MM.1S (cell line): ENCODE measurements around the gene MED16.

ENCODE experiments used
- DNase-seq: peaks from one replicate; pipeline ENCODE4 v3.0.0-alpha.2; 2015
- H2AFZ ChIP-seq: fragments of 300-600 bp; sonication (generic); 2 replicates; pipeline ENCODE4 v1.6.0; 2016; ENCODE audit warnings: antibody characterized with exemption, low read length
- H3F3A ChIP-seq: fragments of 300-600 bp; sonication (generic); 2 replicates; pipeline ENCODE4 v1.6.1; 2016; ENCODE audit warnings: mild to moderate bottlenecking, antibody characterized with exemption, low read length, moderate library complexity, mixed read lengths; ENCODE audit not compliant: insufficient read depth
- H3K27ac ChIP-seq: fragments of 300-600 bp; sonication (generic); 2 replicates; pipeline ENCODE4 v1.5.1; 2016; ENCODE audit warnings: mild to moderate bottlenecking, low read length
- H3K27me3 ChIP-seq: fragments of 300-600 bp; sonication (generic); replicated peaks from 2 replicates; pipeline ENCODE4 v1.6.0; 2016; ENCODE audit warnings: low read length; ENCODE audit not compliant: insufficient read depth
- H3K36me3 ChIP-seq: fragments of 300-600 bp; sonication (generic); replicated peaks from 2 replicates; pipeline ENCODE4 v1.6.1; 2016; ENCODE audit warnings: mild to moderate bottlenecking, low read length, mixed read lengths; ENCODE audit not compliant: insufficient read depth
- H3K4me1 ChIP-seq: fragments of 300-600 bp; sonication (generic); 2 replicates; pipeline ENCODE4 v1.6.1; 2016; ENCODE audit warnings: low read length, mixed read lengths
- H3K4me2 ChIP-seq: fragments of 300-600 bp; sonication (generic); 2 replicates; pipeline ENCODE4 v1.6.0; 2016; ENCODE audit warnings: low read depth, low read length
- H3K4me3 ChIP-seq: fragments of 300-600 bp; sonication (generic); 2 replicates; pipeline ENCODE4 v1.5.1; 2016; ENCODE audit warnings: low read length, mixed read lengths
- H3K79me2 ChIP-seq: fragments of 300-600 bp; sonication (generic); 2 replicates; pipeline ENCODE4 v1.6.1; 2016; ENCODE audit warnings: mixed run types, low read length, mixed read lengths
- H3K9ac ChIP-seq: fragments of 300-600 bp; sonication (generic); 2 replicates; pipeline ENCODE4 v1.6.1; 2016; ENCODE audit warnings: low read length, mixed read lengths
- H3K9me2 ChIP-seq: fragments of 300-600 bp; sonication (generic); replicated peaks from 2 replicates; pipeline ENCODE4 v1.6.1; 2016; ENCODE audit warnings: mild to moderate bottlenecking, low read length, mixed read lengths; ENCODE audit not compliant: insufficient read depth
- H3K9me3 ChIP-seq: fragments of 300-600 bp; sonication (generic); replicated peaks from 2 replicates; pipeline ENCODE4 v1.6.1; 2016; ENCODE audit warnings: mild to moderate bottlenecking, low read length, mixed read lengths; ENCODE audit not compliant: insufficient read depth
- H4K20me1 ChIP-seq: fragments of 300-600 bp; sonication (generic); 2 replicates; pipeline ENCODE4 v1.6.1; 2016; ENCODE audit warnings: mild to moderate bottlenecking, low read length, moderate library complexity, mixed read lengths; ENCODE audit not compliant: insufficient read depth
- CTCF ChIP-seq: fragments of 300-600 bp; sonication (generic); IDR thresholded peaks from 2 replicates; pipeline ENCODE4 v1.5.1; 2016; ENCODE audit warnings: antibody characterized with exemption, low read length, mixed read lengths
- EZH2 ChIP-seq: fragments of 300-600 bp; sonication (generic); optimal IDR thresholded peaks from 2 replicates; pipeline ENCODE3; 2017; ENCODE audit warnings: low read depth, mild to moderate bottlenecking, antibody characterized with exemption, low read length, mixed read lengths
- EZH2phosphoT487 ChIP-seq: fragments of 300-600 bp; sonication (generic); IDR thresholded peaks from 2 replicates; pipeline ENCODE4 v1.6.1; 2018; ENCODE audit warnings: antibody characterized with exemption, low read length

MED16 gene

GRCh38 chr19:938233-938923 lies 45.4 kb upstream of the MED16 start:
- Histone ChIP-seq H3F3A (no peaks in the 10 kb centered on the region), H3K79me2 (peaks cover 52% of the 10 kb centered on the region), H3K4me1 (no peaks in the 10 kb centered on the region), H3K27me3 (no peaks in the 10 kb centered on the region), H3K9me3 (no peaks in the 10 kb centered on the region), H3K9ac (no peak overlapping the region), H3K9me2 (no peaks in the 10 kb centered on the region), H3K27ac (no peak overlapping the region), H3K36me3 (no peaks in the 10 kb centered on the region), H4K20me1 (no peaks in the 10 kb centered on the region), H2AFZ (no peak overlapping the region), H3K4me2 (no peak overlapping the region), H3K4me3 (no peak overlapping the region)
- no peak for DNase-seq
- no peak for TF ChIP-seq EZH2phosphoT487
- TF ChIP-seq CTCF, result no peak
- TF ChIP-seq EZH2, result no peak

- H2AFZ ChIP-seq, result no peak overlapping the region
- H3K4me1 ChIP-seq, result no peaks in the 10 kb centered on the region
- H3F3A ChIP-seq, result no peaks in the 10 kb centered on the region
- no peak overlapping the region for H3K4me2 ChIP-seq
- H3K9ac ChIP-seq, result no peak overlapping the region
- H3K79me2 ChIP-seq, result peaks cover 60% of the 10 kb centered on the region
- no peaks in the 10 kb centered on the region for H4K20me1 ChIP-seq
- H3K27ac ChIP-seq, result no peak overlapping the region
- no peaks in the 10 kb centered on the region for H3K9me2 ChIP-seq
- TF ChIP-seq EZH2, result no peak
- no peak for TF ChIP-seq CTCF
- no peak for TF ChIP-seq EZH2phosphoT487
- H3K4me3 ChIP-seq, result no peak overlapping the region
- DNase-seq, result no peak
- H3K27me3 ChIP-seq, result no peaks in the 10 kb centered on the region
- no peaks in the 10 kb centered on the region for H3K9me3 ChIP-seq
- H3K36me3 ChIP-seq, result no peaks in the 10 kb centered on the region
These were observed 44.3 kb upstream of the MED16 start for GRCh38 chr19:937259-937694.

GRCh38 chr19:936175-936546 lies 43.2 kb upstream of the MED16 start:
- H3K9me2 ChIP-seq, result no peaks in the 10 kb centered on the region
- no peak overlapping the region for H3K4me2 ChIP-seq
- no peaks in the 10 kb centered on the region for H3K27me3 ChIP-seq
- no peaks in the 10 kb centered on the region for H3K36me3 ChIP-seq
- peaks cover 52% of the 10 kb centered on the region for H3K79me2 ChIP-seq
- no peaks in the 10 kb centered on the region for H4K20me1 ChIP-seq
- H3K9ac ChIP-seq, result no peak overlapping the region
- no peak overlapping the region for H3K4me3 ChIP-seq
- no peaks in the 10 kb centered on the region for H3K4me1 ChIP-seq
- H3K9me3 ChIP-seq, result no peaks in the 10 kb centered on the region
- H3F3A ChIP-seq, result no peaks in the 10 kb centered on the region
- TF ChIP-seq EZH2phosphoT487 (no peak), EZH2 (no peak), CTCF (no peak)
- H3K27ac ChIP-seq, result no peak overlapping the region
- no peak for DNase-seq
- no peak overlapping the region for H2AFZ ChIP-seq
